GM18517 (cell line): ENCODE data around the gene RDH12.

Experiments used
- ATAC-seq: cut with Tn5 transposase; IDR thresholded peaks from one replicate; pipeline ENCODE4 v1.9.1; 2021; ENCODE audit warnings: mild to moderate bottlenecking, moderate library complexity; ENCODE audit not compliant: unreplicated experiment

RDH12 gene

GRCh38 chr14:67746927-67747326, 45.2 kb downstream of the RDH12 start:
- no peak for ATAC-seq

DNA sequence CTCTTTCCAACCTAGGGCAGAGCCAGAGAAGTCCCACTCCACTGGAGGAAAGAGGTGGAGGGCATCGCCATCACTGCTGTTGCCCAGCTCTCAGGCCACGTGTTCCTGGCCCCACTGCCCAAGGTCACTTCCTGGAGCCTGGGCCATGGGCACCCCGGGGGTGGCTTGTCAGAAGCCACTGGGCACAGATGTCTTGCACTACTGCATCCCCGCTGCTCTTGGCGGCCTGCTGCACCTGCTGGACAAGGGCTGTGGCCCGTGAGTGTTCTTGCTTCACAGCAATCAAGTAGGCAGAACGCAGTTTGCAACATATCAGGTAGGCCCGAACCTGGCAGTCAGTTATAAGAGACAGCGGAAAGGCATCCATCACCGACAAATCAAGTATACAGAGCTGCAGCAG, 46.6 kb downstream of the RDH12 start:
- no peak for ATAC-seq

- no peak for ATAC-seq
Measured at GRCh38 chr14:67749341-67750084, 47.8 kb downstream of the RDH12 start.

GRCh38 chr14:67756496-67756895, 54.8 kb downstream of the RDH12 start:
- no peak for ATAC-seq

DNA sequence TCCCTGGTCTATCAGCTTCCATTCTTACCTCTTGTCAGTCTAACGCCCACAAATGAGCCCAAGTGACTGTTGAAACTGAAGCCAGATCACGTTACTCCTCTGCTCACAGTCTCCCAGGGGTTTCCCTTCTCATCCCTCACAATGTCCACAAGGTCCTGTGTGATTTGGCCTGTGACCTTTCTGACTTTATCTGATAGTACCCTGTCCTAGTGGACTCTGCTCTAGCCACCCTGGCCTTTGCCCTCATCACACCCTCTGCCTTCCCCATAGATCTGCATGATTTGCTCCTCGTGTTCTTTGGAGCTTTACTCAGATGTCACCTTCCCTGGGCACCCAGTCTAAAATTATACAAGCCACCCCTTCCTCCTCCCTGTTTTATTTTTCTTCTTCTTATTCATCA, 55.5 kb downstream of the RDH12 start:
- ATAC-seq, result no peak

DNA sequence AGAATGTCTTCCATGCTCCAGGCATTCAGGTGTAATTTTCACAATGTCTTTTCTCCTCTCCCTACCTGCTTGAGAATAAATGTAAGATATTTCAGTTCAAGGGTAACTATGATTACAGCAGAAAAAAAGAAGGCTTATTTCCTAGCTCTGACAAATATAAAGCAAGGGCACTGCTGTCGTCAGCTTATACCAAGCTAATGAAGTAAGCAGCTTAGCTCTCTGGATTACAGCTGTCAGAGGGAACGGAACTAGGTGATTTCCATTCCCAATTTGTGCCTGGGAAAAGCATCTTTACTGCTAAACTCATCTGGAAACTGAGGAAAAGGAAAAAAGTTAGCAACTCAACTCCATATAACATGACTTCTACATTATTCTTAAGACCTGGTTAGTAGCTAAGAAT, 58.2 kb downstream of the RDH12 start:
- no peak for ATAC-seq

GRCh38 chr14:67762051-67762450, 60.4 kb downstream of the RDH12 start:
- ATAC-seq, result no peak

DNA sequence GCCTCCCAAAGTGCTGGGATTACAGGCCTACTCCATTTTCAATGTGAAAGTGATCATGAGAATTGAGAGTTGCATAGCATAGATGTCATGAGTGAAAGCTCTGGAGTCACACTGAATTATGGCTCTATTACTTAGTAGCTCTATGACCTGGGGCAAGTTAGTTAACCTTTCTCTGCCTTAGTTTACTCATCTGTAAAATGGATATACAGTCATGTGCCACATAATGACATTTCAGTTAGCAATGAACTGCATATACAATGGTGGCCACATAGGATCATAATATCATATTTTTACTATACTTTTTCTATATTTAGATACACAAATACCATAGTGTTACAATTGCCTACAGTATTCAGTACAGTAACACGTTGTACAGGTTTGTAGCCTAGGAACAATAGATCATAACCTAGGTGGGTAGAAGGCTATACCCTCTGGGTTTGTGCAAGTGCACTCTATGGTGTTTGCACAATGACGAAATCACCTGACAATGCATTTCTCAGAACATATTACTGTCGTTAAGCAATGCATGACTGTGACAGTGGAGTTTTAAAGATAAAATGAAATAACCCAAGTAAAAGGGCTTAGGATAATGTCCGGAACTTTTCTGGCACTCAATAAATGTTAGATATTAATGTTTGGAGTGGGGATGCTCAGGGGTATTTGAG, 61.6 kb downstream of the RDH12 start:
- ATAC-seq, result no peak

- no peak for ATAC-seq
Measured at GRCh38 chr14:67764496-67764895, 62.8 kb downstream of the RDH12 start.

DNA sequence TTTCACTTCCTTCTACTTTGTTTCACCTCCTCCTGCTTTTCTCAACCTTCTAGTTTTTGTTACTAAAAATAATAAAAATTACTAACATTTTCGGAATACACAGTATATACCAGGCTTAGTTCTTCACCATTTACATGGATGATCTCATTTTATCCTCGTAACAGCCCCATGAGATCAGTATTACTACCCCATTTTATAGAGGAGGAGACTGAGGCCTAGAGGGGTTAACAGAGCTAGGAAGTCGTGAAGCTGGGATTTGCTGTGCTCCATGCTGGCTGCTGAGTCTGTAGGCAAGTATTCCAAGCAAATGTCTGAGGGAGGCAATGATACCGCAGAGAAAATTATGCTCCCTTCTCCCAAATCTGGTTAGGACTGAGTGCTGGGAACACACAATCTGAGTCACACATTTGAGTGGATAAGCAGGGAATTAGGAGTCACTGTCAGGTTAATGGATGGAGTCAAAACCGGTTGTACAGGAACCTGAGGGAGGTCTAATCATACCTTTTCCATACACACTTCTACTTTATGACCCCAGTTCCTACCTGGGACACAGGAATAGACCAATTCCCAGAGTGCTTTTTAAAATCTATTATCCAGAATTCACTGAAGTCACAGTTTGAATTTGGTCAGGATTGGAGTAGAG, 63.6 kb downstream of the RDH12 start:
- ATAC-seq, result no peak

DNA sequence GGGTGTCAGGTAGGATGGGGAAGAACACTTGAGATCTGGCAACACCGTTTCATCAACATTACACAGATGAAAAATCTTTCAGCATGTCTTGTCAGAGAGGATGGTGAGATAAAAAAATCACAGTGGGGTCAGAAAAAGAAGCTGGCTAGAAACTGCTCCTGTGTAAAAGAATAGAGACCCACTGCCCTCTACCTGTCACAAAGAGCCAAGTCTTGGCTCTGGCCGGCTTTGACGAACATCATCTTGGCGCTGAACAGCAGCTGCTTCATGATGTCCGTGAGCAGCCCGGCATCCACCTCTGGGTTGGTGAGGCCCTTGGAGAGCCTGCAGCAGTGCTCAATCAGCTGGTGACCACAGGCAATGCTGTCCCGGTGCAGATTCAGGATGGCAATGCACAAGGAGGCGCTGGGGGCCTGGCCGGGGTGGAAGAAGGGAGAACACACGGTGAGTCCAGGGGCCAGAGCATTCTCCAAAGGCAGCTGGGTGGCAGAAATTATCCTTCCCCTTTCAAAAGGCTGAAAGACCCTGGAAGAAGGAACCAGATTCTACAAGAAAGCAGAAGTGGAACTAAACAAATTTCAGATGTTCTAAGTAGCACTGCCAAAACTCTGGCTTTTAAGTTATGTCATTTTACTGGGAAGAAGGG, 64.5 kb downstream of the RDH12 start:
- ATAC-seq, result no peak

- no peak for ATAC-seq
Measured at GRCh38 chr14:67768219-67768618, 66.5 kb downstream of the RDH12 start.

DNA sequence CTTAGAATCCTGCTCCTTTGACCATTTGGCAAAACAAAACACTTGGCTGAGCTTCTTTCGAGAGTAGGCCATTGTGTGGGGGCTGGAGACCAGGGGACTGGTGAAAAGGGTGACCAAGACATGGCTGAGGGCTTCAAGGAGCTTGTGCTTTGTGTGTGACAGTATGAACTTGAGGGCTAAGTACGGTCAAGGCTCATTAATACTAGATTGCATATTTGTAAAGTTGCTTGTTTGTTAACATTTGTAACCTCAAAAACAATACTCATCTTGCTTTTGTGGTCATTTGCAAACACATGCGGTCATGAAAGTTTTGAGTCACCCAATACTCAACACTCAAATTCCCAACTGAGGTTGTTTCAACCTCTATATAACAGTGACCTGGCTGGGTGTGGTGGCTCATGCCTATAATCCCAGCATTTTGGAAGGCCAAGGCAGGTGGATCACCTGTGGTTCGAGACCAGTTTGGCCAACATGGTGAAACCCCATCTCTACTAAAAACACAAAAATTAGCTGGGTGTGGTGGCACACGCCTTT, 72.2 kb downstream of the RDH12 start:
- ATAC-seq, result no peak

GRCh38 chr14:67776653-67777322, 75.1 kb downstream of the RDH12 start:
- no peak for ATAC-seq

DNA sequence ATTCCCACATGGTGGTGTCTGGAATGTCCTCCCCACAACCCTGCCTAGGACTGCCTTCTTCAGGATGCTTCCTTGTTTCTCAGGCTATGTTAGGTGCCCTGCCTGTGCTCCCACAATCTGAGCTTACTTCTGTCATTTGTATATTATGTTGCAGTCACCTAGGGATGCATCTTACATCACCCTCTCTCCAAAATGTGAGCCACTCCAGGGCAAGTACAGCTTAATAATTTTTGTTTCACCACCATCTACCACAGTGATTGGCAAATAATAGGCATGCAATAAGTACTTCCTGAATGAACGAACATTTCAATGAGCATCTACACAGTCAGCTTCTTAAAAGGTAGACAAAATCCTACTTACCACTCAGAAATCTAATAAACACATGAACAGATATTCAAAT, 77.1 kb downstream of the RDH12 start:
- ATAC-seq, result no peak

- ATAC-seq, result no peak
Measured at GRCh38 chr14:67782090-67782489, 80.4 kb downstream of the RDH12 start.
